Endothelial cell of umbilical vein (primary cell): Measurements from ENCODE around the gene RXYLT1. TPM values are rescaled to one million over a fixed set of nuclear protein-coding genes. Genes with fewer than 3 reads are reported as not detected.
A peak's percentile ranks its signal among the peaks of the same experiment; 100 is the strongest.
"Not testable (repeated sequence)": the region's sequence is repeated elsewhere in the genome, so short reads cannot be mapped to it uniquely, and the experiment has no call there.

Experiments
- BruUV-seq: library from RNA; stranded (reverse); fragments of 400-500 nt; replicated peaks from 2 replicates; lab custom pipeline; 2021; lab: Mats Ljungman, UMichigan
- CTCF ChIA-PET: fragments of 300-600, 350-600 bp; sonication (Branson Sonifier 250); formaldehyde crosslinking; loops from one replicate; lab custom pipeline; 2021; ENCODE audit warnings: antibody characterized with exemption, inconsistent platforms; lab: Charles Lee
- POLR2A ChIA-PET: fragments of 300-600, 350-600 bp; sonication (Branson Sonifier 250); formaldehyde crosslinking; loops from one replicate; lab custom pipeline; 2021; ENCODE audit warnings: antibody characterized with exemption, inconsistent platforms; lab: Charles Lee
- DNase-seq: peaks from one replicate; pipeline ENCODE4 v3.0.0-alpha.2; 2011; ENCODE audit warnings: low read depth, low spot score
- FAIRE-seq: peaks from 2 replicates; lab custom pipeline; 2011; peaks lifted over from hg19 to GRCh38; lab: Jason Lieb, UNC
- H2AFZ ChIP-seq: 2 replicates; pipeline ENCODE4 v1.6.0; 2012; ENCODE audit warnings: low read depth, low read length, control low read depth, inconsistent platforms
- H3K27ac ChIP-seq: 2 replicates; pipeline ENCODE4 v1.5.1; 2011; ENCODE audit warnings: low read depth, mild to moderate bottlenecking, control low read depth, low read length, moderate library complexity; ENCODE audit not compliant: insufficient read depth
- H3K27me3 ChIP-seq, 2 experiments: 2 replicates each; pipeline versions ENCODE4 v1.6.0 to v1.6.1; 2011; ENCODE audit warnings: low read length in 2 of 2, mixed read lengths in 1 of 2; ENCODE audit not compliant: control insufficient read depth in 2 of 2, insufficient read depth in 2 of 2
- H3K36me3 ChIP-seq, 2 experiments: 2 replicates in 1 of 2; 3 replicates in 1 of 2; pipeline ENCODE4 v1.5.1; 2011; ENCODE audit warnings: low read length in 2 of 2, mild to moderate bottlenecking in 1 of 2, moderate library complexity in 1 of 2; ENCODE audit not compliant: control insufficient read depth in 2 of 2, insufficient read depth in 2 of 2; ENCODE audit errors: extremely low read depth in 1 of 2
- H3K4me1 ChIP-seq: 3 replicates; pipeline ENCODE4 v1.5.1; 2011; ENCODE audit warnings: mild to moderate bottlenecking, low read length; ENCODE audit not compliant: control insufficient read depth, insufficient read depth; ENCODE audit errors: extremely low read depth
- H3K4me2 ChIP-seq: 2 replicates; pipeline ENCODE4 v1.6.1; 2011; ENCODE audit warnings: low read length, control low read depth, mixed read lengths; ENCODE audit not compliant: insufficient read depth
- H3K4me3 ChIP-seq, 3 experiments: fragments of 200-600 bp in 1 of 3; sonication (generic), shearing (Covaris generic) in 1 of 3; replicated peaks in 1 of 3; 2 replicates each; pipeline ENCODE4 v1.5.1; 2011 to 2016; ENCODE audit warnings: control low read depth in 3 of 3, low read length in 3 of 3, mild to moderate bottlenecking in 2 of 3, inconsistent platforms in 1 of 3, low read depth in 1 of 3, moderate library complexity in 1 of 3; ENCODE audit not compliant: insufficient read depth in 1 of 3
- H3K79me2 ChIP-seq: 2 replicates; pipeline ENCODE4 v1.6.0; 2012; ENCODE audit warnings: low read length, inconsistent platforms; ENCODE audit not compliant: control insufficient read depth, insufficient read depth
- H3K9ac ChIP-seq: replicated peaks from 2 replicates; pipeline ENCODE3; 2011; ENCODE audit warnings: low read length, control low read depth; ENCODE audit not compliant: insufficient read depth; ENCODE audit errors: extremely low read depth
- H3K9me1 ChIP-seq: replicated peaks from 3 replicates; pipeline ENCODE4 v1.6.0; 2011; ENCODE audit warnings: mild to moderate bottlenecking, low read length; ENCODE audit not compliant: control insufficient read depth, insufficient read depth; ENCODE audit errors: extremely low read depth
- H3K9me3 ChIP-seq: replicated peaks from 2 replicates; pipeline ENCODE4 v1.5.1; 2012; ENCODE audit warnings: low read length, inconsistent platforms; ENCODE audit not compliant: control insufficient read depth, insufficient read depth
- H4K20me1 ChIP-seq: replicated peaks from 2 replicates; pipeline ENCODE3; 2011; ENCODE audit warnings: mild to moderate bottlenecking, low read length; ENCODE audit not compliant: control insufficient read depth, insufficient read depth; ENCODE audit errors: extremely low read depth
- POLR2A ChIP-seq: IDR thresholded peaks from 2 replicates; pipeline ENCODE4 v1.6.1; 2012; ENCODE audit warnings: low read depth, mild to moderate bottlenecking, control low read depth, low read length
- dilution Hi-C: fragments of 300-500 bp; cut with MboI; formaldehyde crosslinking; loops from one replicate; pipeline ENCODE4 v1.15.0; 2019; ENCODE audit warnings: low sequenced_read_pairs; ENCODE audit not compliant: extremely low pct_ligation_motif_present
- intact Hi-C: fragments of 100-400 bp; cut with micrococcal nuclease; formaldehyde crosslinking; loops from one replicate; pipeline ENCODE4 v1.10.0; 2022
- polyA plus RNA-seq, 4 experiments: library from polyadenylated mRNA; depleted of rRNA in 3 of 4; stranded (reverse) in 3 of 4; unstranded in 1 of 4; fragments of >200 nt; gene quantifications; 2 replicates each; pipeline versions ENCODE4 v1.2.1 to v1.2.3, GENCODE V29; 2011 to 2012; ENCODE audit warnings: missing spikeins in 1 of 4
- total RNA-seq: library from RNA; stranded (reverse); gene quantifications from 2 replicates; pipeline ENCODE4 v1.2.3, GENCODE V29; 2021

RXYLT1 gene
- total and polyA plus RNA-seq, 2 donors (not counting 3 experiments of a cell fraction or from before 2014, with no cell fraction given) = 8.1 to 13.1 TPM

DNA sequence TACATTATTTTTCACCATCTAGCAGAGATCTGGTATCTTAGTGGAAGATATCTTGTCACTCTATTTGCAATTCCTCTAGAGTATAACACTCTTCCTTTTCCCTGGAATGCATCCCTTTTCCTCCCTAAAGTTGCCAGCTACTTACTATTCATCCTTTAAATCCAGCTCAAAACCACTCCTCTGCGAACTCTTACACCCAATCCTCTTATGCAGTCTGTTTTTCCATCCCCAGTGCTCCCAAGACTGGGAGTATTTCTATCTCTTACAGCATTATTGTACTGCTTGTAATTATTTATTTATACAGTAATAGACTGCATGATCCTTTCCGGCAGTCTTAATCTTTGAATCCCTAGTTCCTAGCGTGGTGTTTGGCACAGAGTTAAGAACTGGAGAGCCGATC is 61.9 kb downstream of the RXYLT1 start:
- ChIA-PET CTCF (interaction anchor here (0.9 to 7.0 kb wide), 2 partner anchors 396 to 416 kb away, joined by 4 to 146 read pairs; no protein-coding TSS in a partner anchor), POLR2A (no interaction called here)
- H3K4me2 ChIP-seq = no peak overlapping the region
- intact Hi-C loops = loop anchor here (5.0 kb wide), 1 partner anchor 551 kb away; the partner anchor contains the start of gene C12orf56
- H2AFZ ChIP-seq = no peak overlapping the region
- no peak overlapping the region for H3K9ac ChIP-seq
- peaks cover 16% of the 10 kb centered on the region for H3K79me2 ChIP-seq
- H3K9me1 ChIP-seq = no peaks in the 10 kb centered on the region
- H4K20me1 ChIP-seq = no peaks in the 10 kb centered on the region
- dilution Hi-C loops = no loop called here
- peaks cover 15% of the 10 kb centered on the region for H3K4me1 ChIP-seq
- DNase-seq (no peak), FAIRE-seq (no peak)
- no peaks in the 10 kb centered on the region for H3K36me3 ChIP-seq
- no peak overlapping the region for H3K4me3 ChIP-seq
- H3K27ac ChIP-seq = no peak overlapping the region
- peaks cover 0 to 2% of the 10 kb centered on the region in 2 experiments for H3K27me3 ChIP-seq
- no TSS peak for BruUV-seq
- TF ChIP-seq POLR2A = no peak
- H3K9me3 ChIP-seq = no peaks in the 10 kb centered on the region

DNA sequence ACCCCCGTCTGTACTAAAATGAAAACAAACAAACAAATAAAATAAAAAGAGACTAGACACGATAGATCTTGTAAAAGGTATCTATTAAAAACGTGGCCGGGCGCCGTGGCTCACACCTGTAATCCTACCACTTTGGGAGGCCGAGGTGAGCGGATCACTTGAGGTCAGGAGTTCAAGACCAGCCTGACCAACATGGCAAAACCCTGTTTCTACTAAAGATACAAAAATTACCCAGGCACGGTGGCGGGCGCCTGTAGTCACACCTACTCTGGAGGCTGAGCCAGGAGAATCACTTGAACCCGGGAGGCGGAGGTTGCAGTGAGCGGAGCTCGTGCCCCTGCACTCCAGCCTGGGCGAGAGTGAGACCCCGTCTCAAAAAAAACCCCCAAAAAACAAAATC is 63.0 kb downstream of the RXYLT1 start:
- H3K9me1 ChIP-seq, H3K27ac ChIP-seq, BruUV-seq, H4K20me1 ChIP-seq, FAIRE-seq, DNase-seq, POLR2A ChIA-PET, H3K27me3 ChIP-seq, H2AFZ ChIP-seq, dilution Hi-C loops, H3K36me3 ChIP-seq, H3K9me3 ChIP-seq: not testable (repeated sequence)
- Histone ChIP-seq H3K4me2 (peak overlapping the region; percentile 93), H3K4me3 (peak overlapping the region in 1 of 3 experiments; percentile 81), H3K9ac (peak overlapping the region; percentile 75), H3K79me2 (peaks cover 21% of the 10 kb centered on the region), H3K4me1 (peaks cover 15% of the 10 kb centered on the region)
- CTCF ChIA-PET = interaction anchor here (1.1 to 3.7 kb wide), 13 partner anchors 55 to 414 kb away, joined by 3 to 56 read pairs (median 10); no protein-coding TSS in a partner anchor
- intact Hi-C loops = loop anchor here (1.0 to 5.0 kb wide), 3 partner anchors 76 to 550 kb away; partner anchors contain the start of gene C12orf56
